HepG2 (cell line): ENCODE measurements around the gene MRPL50. TPM values are rescaled to one million over a fixed set of nuclear protein-coding genes. Genes with fewer than 3 reads are reported as not detected.
A peak's percentile ranks its signal among the peaks of the same experiment; 100 is the strongest.

Experiments
- ATRX ChIP-seq: sonication (generic); formaldehyde crosslinking; IDR thresholded peaks from 2 replicates; pipeline ENCODE4 v1.4.0; 2020; ENCODE audit warnings: missing genetic modification reagents, borderline replicate concordance
- ZFP90 ChIP-seq: sonication (generic); formaldehyde crosslinking; IDR thresholded peaks from 2 replicates; pipeline ENCODE4 v1.8.0; 2022; ENCODE audit warnings: missing genetic modification reagents, mild to moderate bottlenecking, inconsistent platforms, borderline replicate concordance
- ZNF256 ChIP-seq: sonication (generic); formaldehyde crosslinking; conservative IDR thresholded peaks from 2 replicates; pipeline ENCODE4 v1.4.0; 2020; ENCODE audit warnings: missing genetic modification reagents
- ZNF460 ChIP-seq: sonication (generic); formaldehyde crosslinking; IDR thresholded peaks from 2 replicates; pipeline ENCODE4 v1.5.1; 2020; ENCODE audit warnings: missing genetic modification reagents, mild to moderate bottlenecking, borderline replicate concordance
- polyA plus RNA-seq, 8 experiments: library from polyadenylated mRNA; depleted of rRNA in 3 of 8; stranded (reverse) in 7 of 8; unstranded in 1 of 8; fragments of >200 nt; fragmentation: Illumina TruSeq in 4 of 8; extraction: Trizol in 4 of 8; gene quantifications; 2 replicates each; pipeline versions ENCODE4 v1.2.1 to v1.2.3, GENCODE V29; 2011 to 2016; ENCODE audit warnings: low read depth in 4 of 8, missing spikeins in 1 of 8, mixed read lengths in 1 of 8; ENCODE audit not compliant: insufficient read depth in 1 of 8
- total RNA-seq, 5 experiments: library from RNA; depleted of rRNA; stranded (reverse); fragments of >200 nt; fragmentation: Illumina TruSeq; extraction: Trizol; gene quantifications; 2 replicates each; pipeline ENCODE4 v1.2.3, GENCODE V29; 2016; ENCODE audit warnings: low read depth in 1 of 5
- TF ChIP-seq, protein P1 (sequence below): sonication (generic); formaldehyde crosslinking; IDR thresholded peaks from 2 replicates; pipeline ENCODE4 v1.4.0; 2020; ENCODE audit warnings: missing genetic modification reagents
- TF ChIP-seq, protein P2 (sequence below): sonication (generic); formaldehyde crosslinking; IDR thresholded peaks from 2 replicates; pipeline ENCODE4 v1.8.0; 2022; ENCODE audit warnings: mild to moderate bottlenecking, missing genetic modification reagents, borderline replicate concordance
- TF ChIP-seq, protein P3 (sequence below): sonication (generic); formaldehyde crosslinking; IDR thresholded peaks from 2 replicates; pipeline ENCODE4 v1.5.0; 2020; ENCODE audit warnings: mild to moderate bottlenecking, missing genetic modification reagents

The MRPL50 gene
- total and polyA plus RNA-seq, 2 of the 13 experiments (the other 11 are each of a cell fraction or from before 2014, with no cell fraction given) = 37.1 to 70.0 TPM

DNA sequence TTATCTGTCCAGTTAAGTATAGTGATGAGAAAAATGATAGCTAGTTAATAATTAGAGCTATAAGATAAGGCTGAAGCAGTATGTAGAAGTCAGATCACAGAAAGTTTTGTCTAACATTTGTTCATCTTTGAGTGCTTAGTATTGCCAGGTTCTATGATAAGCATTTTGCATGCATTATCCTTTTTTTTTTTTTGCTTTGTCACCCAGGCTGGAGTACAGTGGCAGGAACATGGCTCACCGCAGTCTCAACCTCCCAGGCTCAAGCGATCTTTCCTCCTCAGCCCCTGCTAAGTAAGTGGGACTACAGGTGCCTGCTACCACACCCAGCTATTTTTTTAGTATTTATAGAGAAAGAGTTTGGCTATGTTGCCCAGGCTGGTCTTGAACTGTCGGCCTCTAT lies 31.1 kb downstream of the MRPL50 start (continued):
- TF ChIP-seq, protein P1, sequence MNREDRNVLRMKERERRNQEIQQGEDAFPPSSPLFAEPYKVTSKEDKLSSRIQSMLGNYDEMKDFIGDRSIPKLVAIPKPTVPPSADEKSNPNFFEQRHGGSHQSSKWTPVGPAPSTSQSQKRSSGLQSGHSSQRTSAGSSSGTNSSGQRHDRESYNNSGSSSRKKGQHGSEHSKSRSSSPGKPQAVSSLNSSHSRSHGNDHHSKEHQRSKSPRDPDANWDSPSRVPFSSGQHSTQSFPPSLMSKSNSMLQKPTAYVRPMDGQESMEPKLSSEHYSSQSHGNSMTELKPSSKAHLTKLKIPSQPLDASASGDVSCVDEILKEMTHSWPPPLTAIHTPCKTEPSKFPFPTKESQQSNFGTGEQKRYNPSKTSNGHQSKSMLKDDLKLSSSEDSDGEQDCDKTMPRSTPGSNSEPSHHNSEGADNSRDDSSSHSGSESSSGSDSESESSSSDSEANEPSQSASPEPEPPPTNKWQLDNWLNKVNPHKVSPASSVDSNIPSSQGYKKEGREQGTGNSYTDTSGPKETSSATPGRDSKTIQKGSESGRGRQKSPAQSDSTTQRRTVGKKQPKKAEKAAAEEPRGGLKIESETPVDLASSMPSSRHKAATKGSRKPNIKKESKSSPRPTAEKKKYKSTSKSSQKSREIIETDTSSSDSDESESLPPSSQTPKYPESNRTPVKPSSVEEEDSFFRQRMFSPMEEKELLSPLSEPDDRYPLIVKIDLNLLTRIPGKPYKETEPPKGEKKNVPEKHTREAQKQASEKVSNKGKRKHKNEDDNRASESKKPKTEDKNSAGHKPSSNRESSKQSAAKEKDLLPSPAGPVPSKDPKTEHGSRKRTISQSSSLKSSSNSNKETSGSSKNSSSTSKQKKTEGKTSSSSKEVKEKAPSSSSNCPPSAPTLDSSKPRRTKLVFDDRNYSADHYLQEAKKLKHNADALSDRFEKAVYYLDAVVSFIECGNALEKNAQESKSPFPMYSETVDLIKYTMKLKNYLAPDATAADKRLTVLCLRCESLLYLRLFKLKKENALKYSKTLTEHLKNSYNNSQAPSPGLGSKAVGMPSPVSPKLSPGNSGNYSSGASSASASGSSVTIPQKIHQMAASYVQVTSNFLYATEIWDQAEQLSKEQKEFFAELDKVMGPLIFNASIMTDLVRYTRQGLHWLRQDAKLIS (CRISPR knock-in tag) = no peak
- TF ChIP-seq ZFP90 (no peak), ATRX (CRISPR knock-in tag) (no peak), ZNF460 (CRISPR knock-in tag) (no peak), ZNF256 (CRISPR knock-in tag) (0 out of 2 replicates have a peak, but pooled peaks have one; percentile 32)
- TF ChIP-seq, protein P2, sequence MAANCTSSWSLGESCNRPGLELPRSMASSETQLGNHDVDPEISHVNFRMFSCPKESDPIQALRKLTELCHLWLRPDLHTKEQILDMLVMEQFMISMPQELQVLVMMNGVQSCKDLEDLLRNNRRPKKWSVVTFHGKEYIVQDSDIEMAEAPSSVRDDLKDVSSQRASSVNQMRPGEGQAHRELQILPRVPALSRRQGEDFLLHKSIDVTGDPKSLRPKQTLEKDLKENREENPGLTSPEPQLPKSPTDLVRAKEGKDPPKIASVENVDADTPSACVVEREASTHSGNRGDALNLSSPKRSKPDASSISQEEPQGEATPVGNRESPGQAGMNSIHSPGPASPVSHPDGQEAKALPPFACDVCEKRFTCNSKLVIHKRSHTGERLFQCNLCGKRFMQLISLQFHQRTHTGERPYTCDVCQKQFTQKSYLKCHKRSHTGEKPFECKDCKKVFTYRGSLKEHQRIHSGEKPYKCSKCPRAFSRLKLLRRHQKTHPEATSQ = no peak
- TF ChIP-seq, protein P3, sequence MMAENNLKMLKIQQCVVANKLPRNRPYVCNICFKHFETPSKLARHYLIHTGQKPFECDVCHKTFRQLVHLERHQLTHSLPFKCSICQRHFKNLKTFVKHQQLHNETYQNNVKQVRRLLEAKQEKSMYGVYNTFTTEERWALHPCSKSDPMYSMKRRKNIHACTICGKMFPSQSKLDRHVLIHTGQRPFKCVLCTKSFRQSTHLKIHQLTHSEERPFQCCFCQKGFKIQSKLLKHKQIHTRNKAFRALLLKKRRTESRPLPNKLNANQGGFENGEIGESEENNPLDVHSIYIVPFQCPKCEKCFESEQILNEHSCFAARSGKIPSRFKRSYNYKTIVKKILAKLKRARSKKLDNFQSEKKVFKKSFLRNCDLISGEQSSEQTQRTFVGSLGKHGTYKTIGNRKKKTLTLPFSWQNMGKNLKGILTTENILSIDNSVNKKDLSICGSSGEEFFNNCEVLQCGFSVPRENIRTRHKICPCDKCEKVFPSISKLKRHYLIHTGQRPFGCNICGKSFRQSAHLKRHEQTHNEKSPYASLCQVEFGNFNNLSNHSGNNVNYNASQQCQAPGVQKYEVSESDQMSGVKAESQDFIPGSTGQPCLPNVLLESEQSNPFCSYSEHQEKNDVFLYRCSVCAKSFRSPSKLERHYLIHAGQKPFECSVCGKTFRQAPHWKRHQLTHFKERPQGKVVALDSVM (CRISPR knock-in tag) = peak; percentile 72
